ENCODE data around the gene PDXK.

GRCh38 chr21:43753439-43753799, 34.5 kb downstream of the PDXK start:
- TF ChIP-seq ZNF263 (CRISPR knock-in tag; IDR thresholded peaks at IDR 0.05) (no peak), POLR2A (IDR thresholded peaks at IDR 0.05; ENCODE audit: insufficient read depth in 1 of 2, low read depth in 2 of 2, low read length in 2 of 2) (no peak)

Data from HepG2 (cell line).